Stimulated activated CD8-positive, alpha-beta memory T cell treated with anti-CD3 and anti-CD28 coated beads, Interleukin-7, amount 100 ng/mL, for 1 hour (primary cell): ENCODE data around the gene ABCA1.
"Not testable (repeated sequence)": the region's sequence is repeated elsewhere in the genome, so short reads cannot be mapped to it uniquely, and the experiment has no call there.

ENCODE experiments used
- DNase-seq, 2 donors: peaks; one replicate each; pipeline ENCODE4 v3.0.0-alpha.2; 2020; ENCODE audit warnings: low read depth in 2 of 2

The ABCA1 gene

GRCh38 chr9:104950838-104951237, 22.9 kb upstream of the ABCA1 start:
- DNase-seq, result no peak

- DNase-seq, result no peak
These were observed 20.3 kb upstream of the ABCA1 start for GRCh38 chr9:104948277-104948676.

GRCh38 chr9:104944871-104945270, 16.9 kb upstream of the ABCA1 start:
- DNase-seq, result no peak

- no peak for DNase-seq
These were observed 16.4 kb upstream of the ABCA1 start for GRCh38 chr9:104944356-104944755.

GRCh38 chr9:104941597-104941996, 13.6 kb upstream of the ABCA1 start:
- no peak for DNase-seq

GRCh38 chr9:104936291-104936690, 8.3 kb upstream of the ABCA1 start:
- DNase-seq, result no peak

- not testable (repeated sequence) for DNase-seq
These were observed 7.5 kb upstream of the ABCA1 start for GRCh38 chr9:104935501-104935810.

- DNase-seq, result no peak
These were observed 6.9 kb upstream of the ABCA1 start for GRCh38 chr9:104934691-104935500.

- not testable (repeated sequence) for DNase-seq
These were observed 5.1 kb upstream of the ABCA1 start for GRCh38 chr9:104933091-104933490.

GRCh38 chr9:104931256-104931655, 3.3 kb upstream of the ABCA1 start:
- no peak for DNase-seq

GRCh38 chr9:104927216-104927911, 591 bp downstream of the ABCA1 start:
- DNase-seq, result no peak

- no peak for DNase-seq
These were observed 4.2 kb downstream of the ABCA1 start for GRCh38 chr9:104923740-104924139.

GRCh38 chr9:104923289-104923688, 4.7 kb downstream of the ABCA1 start:
- no peak for DNase-seq

GRCh38 chr9:104922748-104923147, 5.2 kb downstream of the ABCA1 start:
- DNase-seq, result not testable (repeated sequence)

GRCh38 chr9:104921067-104921741, 6.8 kb downstream of the ABCA1 start:
- no peak for DNase-seq

GRCh38 chr9:104915753-104916152, 12.2 kb downstream of the ABCA1 start:
- no peak for DNase-seq

- no peak for DNase-seq
These were observed 12.9 kb downstream of the ABCA1 start for GRCh38 chr9:104915049-104915448.

- no peak for DNase-seq
These were observed 13.5 kb downstream of the ABCA1 start for GRCh38 chr9:104914466-104914865.

GRCh38 chr9:104912606-104913005, 15.3 kb downstream of the ABCA1 start:
- no peak for DNase-seq

GRCh38 chr9:104911032-104911607, 16.8 kb downstream of the ABCA1 start:
- no peak for DNase-seq

GRCh38 chr9:104907278-104907951, 20.5 kb downstream of the ABCA1 start:
- no peak for DNase-seq
